Measurements from ENCODE around the gene LAPTM4A.

GRCh38 chr2:20048488-20049448 is 2.7 kb downstream of the LAPTM4A start:
- TF ChIP-seq CTCF (IDR thresholded peaks at IDR 0.05; ENCODE audit: low read length) (no peak), EZH2 (IDR thresholded peaks at IDR 0.05; ENCODE audit: borderline replicate concordance, low read length) (no peak)
